Left renal pelvis (tissue), 4 donors: ENCODE measurements around the gene PDIA6. TPM values are rescaled to one million over a fixed set of nuclear protein-coding genes. Genes with fewer than 3 reads are reported as not detected.
"Not testable (repeated sequence)": the region's sequence is repeated elsewhere in the genome, so short reads cannot be mapped to it uniquely, and the experiment has no call there.

ENCODE experiments used
- DNase-seq, 4 donors: peaks; one replicate each; pipeline ENCODE4 v3.0.0-alpha.2; 2013; ENCODE audit warnings: low read depth in 4 of 4, low spot score in 3 of 4
- polyA plus RNA-seq, 4 donors: library from polyadenylated mRNA; unstranded; fragments of 120-200 nt; gene quantifications; one replicate each; pipeline ENCODE4 v1.2.1, GENCODE V29; 2013; ENCODE audit not compliant: insufficient read length in 4 of 4

The PDIA6 gene
- polyA plus RNA-seq, 4 donors, result 246 to 388 (median 344) TPM

- DNase-seq, result no peak
These were observed 21.6 kb upstream of the PDIA6 start for GRCh38 chr2:10834068-10834655.

GRCh38 chr2:10833021-10833420 lies 20.4 kb upstream of the PDIA6 start:
- DNase-seq, result no peak

GRCh38 chr2:10832203-10832936 lies 19.8 kb upstream of the PDIA6 start:
- DNase-seq, result peak in 3 of 4 donors; percentile 57 to 70 (median 60)

GRCh38 chr2:10831400-10831985 lies 18.9 kb upstream of the PDIA6 start:
- no peak for DNase-seq

- no peak for DNase-seq
These were observed 18.2 kb upstream of the PDIA6 start for GRCh38 chr2:10830641-10831399.

GRCh38 chr2:10830203-10830602 lies 17.6 kb upstream of the PDIA6 start:
- DNase-seq, result no peak

GRCh38 chr2:10829299-10829698 lies 16.7 kb upstream of the PDIA6 start:
- no peak for DNase-seq

GRCh38 chr2:10828346-10828745 lies 15.8 kb upstream of the PDIA6 start:
- DNase-seq, result no peak

- no peak for DNase-seq
These were observed 14.0 kb upstream of the PDIA6 start for GRCh38 chr2:10826625-10827024.

- DNase-seq, result no peak
These were observed 13.4 kb upstream of the PDIA6 start for GRCh38 chr2:10826026-10826425.

GRCh38 chr2:10824191-10824590 lies 11.6 kb upstream of the PDIA6 start:
- no peak for DNase-seq

GRCh38 chr2:10820978-10821695 lies 8.6 kb upstream of the PDIA6 start:
- DNase-seq, result no peak

GRCh38 chr2:10820562-10820961 lies 8.0 kb upstream of the PDIA6 start:
- no peak for DNase-seq

- DNase-seq, result no peak
These were observed 7.2 kb upstream of the PDIA6 start for GRCh38 chr2:10819714-10820314.

- DNase-seq, result no peak
These were observed 6.4 kb upstream of the PDIA6 start for GRCh38 chr2:10818984-10819383.

- not testable (repeated sequence) for DNase-seq
These were observed 5.7 kb upstream of the PDIA6 start for GRCh38 chr2:10818305-10818704.

- no peak for DNase-seq
These were observed 4.8 kb upstream of the PDIA6 start for GRCh38 chr2:10817413-10817812.

GRCh38 chr2:10814571-10815331 lies 2.2 kb upstream of the PDIA6 start:
- DNase-seq, result no peak

- DNase-seq, result no peak
These were observed 1.6 kb upstream of the PDIA6 start for GRCh38 chr2:10814142-10814541.
